Activated CD8-positive, alpha-beta T cell treated with anti-CD3 and anti-CD28 coated beads for 36 hours (primary cell): ENCODE data around the gene SPAG16. TPM values are rescaled to one million over a fixed set of nuclear protein-coding genes. Genes with fewer than 3 reads are reported as not detected.

Experiments
- ATAC-seq: fragments of 200-7000 bp; cut with Tn5 transposase; one replicate; pipeline ENCODE4 v1.10.0; 2021; ENCODE audit warnings: mild to moderate bottlenecking, moderate library complexity
- CTCF ChIA-PET: fragments of 350-600 bp; sonication (Branson Sonifier 250); formaldehyde crosslinking; loops from one replicate; lab custom pipeline; 2021; ENCODE audit warnings: antibody characterized with exemption; lab: Charles Lee
- POLR2A ChIA-PET: fragments of 350-600 bp; sonication (Branson Sonifier 250); formaldehyde crosslinking; loops from one replicate; lab custom pipeline; 2021; ENCODE audit warnings: antibody characterized with exemption; lab: Charles Lee
- DNase-seq: peaks from one replicate; pipeline ENCODE4 v3.0.0-alpha.2; 2020
- H3K27ac Mint-ChIP-seq: one replicate; pipeline ENCODE4 v1.8.0; 2021; ENCODE audit warnings: mild to moderate bottlenecking, mixed read lengths
- H3K27me3 Mint-ChIP-seq: one replicate; pipeline ENCODE4 v1.8.0; 2021; ENCODE audit warnings: mixed read lengths
- H3K36me3 Mint-ChIP-seq: one replicate; pipeline ENCODE4 v1.8.0; 2021; ENCODE audit warnings: low read depth, mixed read lengths
- H3K4me1 Mint-ChIP-seq: one replicate; pipeline ENCODE4 v1.8.0; 2021; ENCODE audit warnings: low read depth, mixed read lengths
- H3K4me3 Mint-ChIP-seq: one replicate; pipeline ENCODE4 v1.8.0; 2021; ENCODE audit warnings: mild to moderate bottlenecking, moderate library complexity, mixed read lengths
- H3K9me3 Mint-ChIP-seq: one replicate; pipeline ENCODE4 v1.8.0; 2021; ENCODE audit warnings: mixed read lengths
- intact Hi-C: fragments of 100-400 bp; cut with micrococcal nuclease; formaldehyde crosslinking; loops from one replicate; pipeline ENCODE4 v1.10.0; 2022
- total RNA-seq, 2 experiments: library from RNA; stranded (reverse); gene quantifications; one replicate each; pipeline ENCODE4 v1.2.3, GENCODE V29; 2021
- TF ChIP-seq, protein P1 (sequence below): fragments of 200-600 bp; IDR thresholded peaks from one replicate; pipeline ENCODE4 v1.8.0; 2022; ENCODE audit warnings: antibody characterized with exemption, mild to moderate bottlenecking

SPAG16 gene
- total RNA-seq, 2 experiments from 2014 or later, result 9.4 to 11.7 TPM

GRCh38 chr2:214395040-214395439 is 1110.8 kb downstream of the SPAG16 start:
- ATAC-seq (no peak), DNase-seq (no peak)
- ChIA-PET CTCF (no interaction called here), POLR2A (no interaction called here)
- no peaks in the 10 kb centered on the region for H3K36me3 Mint-ChIP-seq
- no peak overlapping the region for H3K27ac Mint-ChIP-seq
- H3K4me1 Mint-ChIP-seq, result no peaks in the 10 kb centered on the region
- no peaks in the 10 kb centered on the region for H3K9me3 Mint-ChIP-seq
- TF ChIP-seq, protein P1, sequence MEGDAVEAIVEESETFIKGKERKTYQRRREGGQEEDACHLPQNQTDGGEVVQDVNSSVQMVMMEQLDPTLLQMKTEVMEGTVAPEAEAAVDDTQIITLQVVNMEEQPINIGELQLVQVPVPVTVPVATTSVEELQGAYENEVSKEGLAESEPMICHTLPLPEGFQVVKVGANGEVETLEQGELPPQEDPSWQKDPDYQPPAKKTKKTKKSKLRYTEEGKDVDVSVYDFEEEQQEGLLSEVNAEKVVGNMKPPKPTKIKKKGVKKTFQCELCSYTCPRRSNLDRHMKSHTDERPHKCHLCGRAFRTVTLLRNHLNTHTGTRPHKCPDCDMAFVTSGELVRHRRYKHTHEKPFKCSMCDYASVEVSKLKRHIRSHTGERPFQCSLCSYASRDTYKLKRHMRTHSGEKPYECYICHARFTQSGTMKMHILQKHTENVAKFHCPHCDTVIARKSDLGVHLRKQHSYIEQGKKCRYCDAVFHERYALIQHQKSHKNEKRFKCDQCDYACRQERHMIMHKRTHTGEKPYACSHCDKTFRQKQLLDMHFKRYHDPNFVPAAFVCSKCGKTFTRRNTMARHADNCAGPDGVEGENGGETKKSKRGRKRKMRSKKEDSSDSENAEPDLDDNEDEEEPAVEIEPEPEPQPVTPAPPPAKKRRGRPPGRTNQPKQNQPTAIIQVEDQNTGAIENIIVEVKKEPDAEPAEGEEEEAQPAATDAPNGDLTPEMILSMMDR, result no peak
- no peak overlapping the region for H3K4me3 Mint-ChIP-seq
- H3K27me3 Mint-ChIP-seq, result no peaks in the 10 kb centered on the region
- intact Hi-C loops, result no loop called here

- intact Hi-C loops, result no loop called here
- no peaks in the 10 kb centered on the region for H3K27me3 Mint-ChIP-seq
- no peak for DNase-seq
- H3K27ac Mint-ChIP-seq, result no peak overlapping the region
- no peak overlapping the region for H3K4me3 Mint-ChIP-seq
- TF ChIP-seq, protein P1, result no peak
- H3K9me3 Mint-ChIP-seq, result no peaks in the 10 kb centered on the region
- ChIA-PET POLR2A (no interaction called here), CTCF (no interaction called here)
- no peak for ATAC-seq
- H3K36me3 Mint-ChIP-seq, result no peaks in the 10 kb centered on the region
- no peaks in the 10 kb centered on the region for H3K4me1 Mint-ChIP-seq
Observed at GRCh38 chr2:214401580-214401979, 1117.3 kb downstream of the SPAG16 start.

- intact Hi-C loops, result no loop called here
Observed at GRCh38 chr2:214410128-214410775, 1126.0 kb downstream of the SPAG16 start.

GRCh38 chr2:214410918-214411554 is 1126.8 kb downstream of the SPAG16 start, which contains the start of gene VWC2L:
TSS of gene VWC2L (plus strand) at chr2:214411054. CDS start at chr2:214414194, 3,140 bp downstream.
- peak; percentile 55 for DNase-seq
- no peaks in the 10 kb centered on the region for H3K4me1 Mint-ChIP-seq
- intact Hi-C loops, result no loop called here
- ChIA-PET CTCF (no interaction called here), POLR2A (no interaction called here)
- no peaks in the 10 kb centered on the region for H3K36me3 Mint-ChIP-seq
- no peak within 1 kb of the TSS for H3K4me3 Mint-ChIP-seq
- ATAC-seq, result no peak
- no peaks in the 10 kb centered on the region for H3K27me3 Mint-ChIP-seq
- H3K9me3 Mint-ChIP-seq, result no peaks in the 10 kb centered on the region
- TF ChIP-seq, protein P1, result no peak
- H3K27ac Mint-ChIP-seq, result no peak within 1 kb of the TSS

More at GRCh38 chr2:214410128-214410775, 1126.0 kb downstream of the SPAG16 start:
- ChIA-PET POLR2A (no interaction called here), CTCF (no interaction called here)
- Mint-ChIP-seq H3K4me1 (no peaks in the 10 kb centered on the region), H3K27me3 (no peaks in the 10 kb centered on the region), H3K27ac (no peak overlapping the region), H3K9me3 (no peaks in the 10 kb centered on the region), H3K36me3 (no peaks in the 10 kb centered on the region), H3K4me3 (no peak overlapping the region)
- TF ChIP-seq, protein P1, result no peak
- ATAC-seq (no peak), DNase-seq (no peak)

DNA sequence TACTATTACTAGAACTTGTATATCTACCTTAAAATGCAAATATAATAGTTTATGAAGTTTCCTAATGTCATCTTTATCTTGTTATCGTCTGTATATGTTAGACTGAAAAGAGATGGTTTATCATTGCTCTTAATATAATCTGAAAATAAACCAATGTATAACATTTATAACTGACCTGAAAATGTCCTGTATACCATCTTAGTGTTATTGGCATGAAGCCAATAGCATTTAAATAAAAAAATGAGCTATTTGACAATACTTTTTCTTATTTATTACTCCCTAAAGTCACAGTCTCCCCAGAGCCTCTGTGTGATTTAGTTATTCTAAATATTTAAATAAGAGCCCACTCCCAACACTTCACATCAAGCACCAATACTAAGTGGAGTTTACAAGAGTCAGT is 1128.4 kb downstream of the SPAG16 start:
- H3K9me3 Mint-ChIP-seq, result no peaks in the 10 kb centered on the region
- no peak overlapping the region for H3K27ac Mint-ChIP-seq
- no peaks in the 10 kb centered on the region for H3K27me3 Mint-ChIP-seq
- H3K4me3 Mint-ChIP-seq, result no peak overlapping the region
- DNase-seq, result no peak
- no peaks in the 10 kb centered on the region for H3K36me3 Mint-ChIP-seq
- CTCF ChIA-PET, result no interaction called here
- TF ChIP-seq, protein P1, result no peak
- H3K4me1 Mint-ChIP-seq, result no peaks in the 10 kb centered on the region
- intact Hi-C loops, result no loop called here
- POLR2A ChIA-PET, result no interaction called here
- no peak for ATAC-seq
